Left cardiac atrium (tissue), 4 donors: ENCODE results near the gene FAM209A. TPM values are rescaled to one million over a fixed set of nuclear protein-coding genes. Genes with fewer than 3 reads are reported as not detected.
A peak's percentile ranks its signal among the peaks of the same experiment; 100 is the strongest.
"Not testable (repeated sequence)": the region's sequence is repeated elsewhere in the genome, so short reads cannot be mapped to it uniquely, and the experiment has no call there.

Experiments used
- ATAC-seq, 2 donors: fragments of 200-7000 bp; cut with Tn5 transposase; one replicate each; pipeline ENCODE4 v1.9.1; 2020; ENCODE audit warnings: mild to moderate bottlenecking in 2 of 2, moderate library complexity in 2 of 2
- DNase-seq: peaks from one replicate; pipeline ENCODE4 v3.0.0-alpha.2; 2020
- intact Hi-C, 2 donors: fragments of 100-400 bp; cut with DNase I; formaldehyde crosslinking; loops; one replicate each; pipeline versions ENCODE4 v1.14.1 to v1.15.1; 2022 to 2023
- total RNA-seq, 2 donors: library from RNA; stranded (reverse); fragmentation: NEBNext Ultra II Directional; extraction: Animal tissue kit (Norgen Biotek cat#: 25700); gene quantifications; one replicate each; pipeline ENCODE4 v1.2.1, GENCODE V29; 2021
- donor health status: DM: no; HTN: yes; CAD: no.
- donor health status: DM: no; HTN: yes; CAD: no; lungs with severe emphysema.
- donor health status: DM: yes; HTN: yes; CAD: no.
- donor health status: Dilated cardiomyopathy.

Gene FAM209A
- total RNA-seq, 2 donors from 2014 or later = not detected

- no peak for ATAC-seq
- intact Hi-C loops = no loop called here
- DNase-seq = no peak
These were observed 3.0 kb downstream of the FAM209A start for GRCh38 chr20:56527521-56527920.

DNA sequence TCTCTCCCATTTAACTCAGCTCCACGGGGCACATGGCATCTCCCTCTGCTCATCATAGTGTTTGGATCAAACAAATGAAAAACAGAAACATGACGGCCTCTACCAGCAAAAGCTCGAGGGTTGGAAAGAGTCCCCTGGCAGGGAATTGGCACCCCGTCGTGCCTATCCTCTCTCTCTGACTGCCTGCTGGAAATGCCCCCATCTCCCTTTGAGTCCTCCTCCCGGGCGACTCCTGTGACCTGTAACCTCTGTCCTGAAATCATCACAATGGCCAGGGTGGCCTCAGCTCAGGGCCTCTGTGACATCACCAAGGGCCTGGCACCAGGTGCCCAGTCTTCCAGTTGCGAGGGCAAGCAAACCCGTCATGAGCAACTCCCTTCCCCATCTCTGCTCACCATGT lies 8.4 kb downstream of the FAM209A start, which contains the start of gene FAM209B:
FAM209B (plus strand) TSS at position 301 of the 400 bp plus-strand sequence; CDS start at position 397, 96 bp downstream.
- DNase-seq, ATAC-seq, intact Hi-C loops: not testable (repeated sequence)

DNA sequence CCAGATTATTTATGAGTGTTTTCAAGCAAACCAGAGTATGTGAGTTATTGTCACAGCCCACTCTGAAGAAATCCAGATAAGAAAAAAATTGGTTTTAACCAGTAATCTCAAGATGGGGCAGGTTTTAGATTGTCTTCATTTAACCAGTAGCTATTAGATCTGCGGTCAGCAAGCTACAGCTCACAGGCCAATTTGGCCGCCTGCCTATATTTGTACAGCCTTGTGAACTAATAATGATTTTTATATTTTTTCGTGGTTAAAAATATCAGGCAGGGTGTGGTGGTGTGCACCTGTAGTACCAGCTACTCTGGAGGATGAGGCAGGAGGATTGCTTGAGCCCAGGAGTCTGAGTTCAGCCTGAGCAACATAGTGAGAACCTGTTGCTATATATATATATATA lies 13.5 kb downstream of the FAM209A start:
- no peak for ATAC-seq
- no peak for DNase-seq
- intact Hi-C loops = no loop called here

- DNase-seq (no peak), ATAC-seq (no peak)
- intact Hi-C loops = no loop called here
These were observed 15.9 kb downstream of the FAM209A start for GRCh38 chr20:56540415-56540814.

DNA sequence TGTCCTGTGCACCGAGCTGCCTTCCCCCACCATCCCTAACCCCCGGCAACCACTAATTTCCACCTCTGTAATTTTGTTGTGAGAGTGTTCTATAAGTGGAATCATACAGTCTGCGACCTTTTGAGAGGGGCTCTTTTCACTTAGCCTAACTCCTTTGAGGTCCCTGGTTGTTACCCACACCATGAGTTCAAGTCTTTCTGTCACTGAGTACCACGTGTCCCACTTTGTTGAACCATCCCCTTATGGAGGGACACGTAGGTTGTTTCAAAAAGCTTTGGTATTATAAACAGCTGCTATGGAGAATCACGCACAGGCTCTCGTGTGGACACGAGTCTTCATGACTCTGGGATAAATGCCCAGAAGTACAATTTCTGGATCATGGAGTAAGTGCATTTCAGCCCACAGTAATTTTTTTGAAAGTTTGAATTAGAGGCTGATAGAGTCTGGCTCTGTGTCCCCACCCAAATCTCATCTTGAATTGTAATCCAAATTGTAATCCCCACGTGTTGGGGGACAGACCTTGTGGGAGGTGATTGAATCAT lies 18.0 kb downstream of the FAM209A start:
- intact Hi-C loops = no loop called here
- DNase-seq (no peak), ATAC-seq (no peak)

DNA sequence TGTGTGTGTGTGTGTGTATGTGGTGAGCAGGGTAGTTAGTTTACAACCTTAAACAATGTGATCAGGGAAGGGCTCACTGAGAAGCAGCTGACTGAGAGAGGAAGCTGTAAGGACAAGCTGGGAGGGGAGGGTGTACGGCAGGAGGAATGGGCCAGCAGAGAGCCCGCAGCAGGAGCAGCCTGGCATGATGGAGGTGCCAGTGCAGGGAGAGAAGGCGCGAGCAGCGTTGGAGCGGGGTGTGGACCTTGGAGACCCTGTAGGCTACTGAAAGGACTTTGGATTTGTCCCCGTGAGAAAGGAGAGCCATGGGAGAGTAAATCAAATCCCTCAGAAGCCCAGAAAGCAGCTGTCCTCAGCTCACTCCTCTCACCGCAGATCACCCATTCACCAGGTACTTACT lies 27.0 kb downstream of the FAM209A start:
- DNase-seq (no peak), ATAC-seq (no peak)
- intact Hi-C loops = loop anchor here (2.0 to 5.0 kb wide), 2 partner anchors 25 to 426 kb away; no protein-coding TSS in a partner anchor

DNA sequence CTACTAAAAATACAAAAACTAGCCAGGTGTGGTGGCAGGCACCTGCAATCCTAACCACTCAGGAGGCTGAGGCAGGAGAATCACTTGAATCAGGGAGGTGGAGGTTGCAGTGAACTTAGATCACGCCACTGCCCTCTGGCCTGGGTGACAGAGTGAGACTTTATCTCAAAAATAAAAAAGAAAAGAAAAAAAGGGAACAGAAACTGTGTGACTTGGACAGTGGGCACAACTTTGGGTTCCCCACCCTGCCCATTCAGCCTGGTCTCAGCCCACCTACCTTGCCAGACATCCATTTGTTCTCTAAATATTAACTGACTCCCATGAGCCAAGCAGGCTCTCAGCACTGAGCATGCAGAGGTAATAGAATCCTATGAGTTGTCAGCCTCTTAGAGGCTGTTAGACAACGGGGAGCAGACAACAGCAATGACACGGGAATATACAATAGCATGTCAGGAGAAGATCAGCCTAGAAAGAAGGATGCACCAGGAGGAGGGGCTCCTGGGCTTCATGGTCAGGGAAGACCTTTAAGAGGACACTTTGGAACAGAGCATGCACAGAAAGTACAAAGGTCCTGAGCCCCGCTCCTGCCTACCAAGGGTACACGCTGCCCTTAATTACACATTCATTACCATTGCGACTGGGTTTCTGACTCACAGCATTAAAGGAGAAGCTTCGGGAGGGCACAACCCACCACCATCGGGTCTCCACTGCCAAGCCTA lies 28.5 kb downstream of the FAM209A start:
- no peak for DNase-seq
- intact Hi-C loops = loop anchor here in 1 of 2 donors (5.0 kb wide), 1 partner anchor 424 kb away; no protein-coding TSS in a partner anchor
- no peak for ATAC-seq

- no peak for DNase-seq
- intact Hi-C loops = loop anchor here in 1 of 2 donors (5.0 kb wide), 1 partner anchor 422 kb away; no protein-coding TSS in a partner anchor
- ATAC-seq = peak; percentile 91 to 97
These were observed 30.3 kb downstream of the FAM209A start for GRCh38 chr20:56554869-56555268.

DNA sequence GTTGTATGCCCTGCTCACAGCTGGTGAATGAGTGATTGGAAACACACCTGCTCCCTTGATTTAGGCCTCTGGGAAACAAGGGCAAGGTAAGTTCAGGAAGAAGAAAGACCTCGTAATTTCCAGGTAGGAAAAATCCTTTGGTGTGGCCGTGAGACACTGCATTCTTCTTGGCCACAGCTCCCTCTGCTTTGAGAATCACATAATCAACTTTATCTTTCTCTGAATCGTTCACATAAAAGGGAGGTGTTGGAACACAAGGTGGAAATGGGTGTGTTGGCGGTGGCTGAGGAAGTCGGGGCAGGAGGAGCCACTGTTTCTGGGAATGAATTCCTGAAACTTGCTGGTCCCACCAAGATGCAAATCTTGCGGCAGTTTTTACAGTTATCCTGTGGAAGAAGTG lies 34.4 kb downstream of the FAM209A start:
- no peak for DNase-seq
- intact Hi-C loops = no loop called here
- no peak for ATAC-seq

DNA sequence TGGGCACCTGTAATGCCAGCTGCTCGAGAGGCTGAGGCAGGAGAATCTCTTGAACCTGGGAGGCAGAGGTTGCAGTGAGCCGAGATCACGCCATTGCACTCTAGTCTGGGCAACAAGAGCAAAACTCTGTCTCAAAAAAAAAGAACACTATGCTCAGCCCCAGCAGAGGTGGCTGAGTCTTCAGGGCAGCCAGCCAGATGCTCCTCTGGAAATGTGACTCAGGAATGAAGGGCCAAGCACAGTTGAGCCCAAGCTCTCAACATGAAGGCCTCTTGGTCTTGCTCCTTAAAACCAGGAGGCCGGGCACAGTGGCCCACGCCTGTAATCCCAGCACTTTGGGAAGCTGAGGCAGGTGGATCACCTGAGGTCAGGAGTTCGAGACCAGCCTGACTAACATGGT lies 40.0 kb downstream of the FAM209A start:
- peak in 1 of 2 donors; percentile 47 for ATAC-seq
- DNase-seq, intact Hi-C loops: not testable (repeated sequence)

DNA sequence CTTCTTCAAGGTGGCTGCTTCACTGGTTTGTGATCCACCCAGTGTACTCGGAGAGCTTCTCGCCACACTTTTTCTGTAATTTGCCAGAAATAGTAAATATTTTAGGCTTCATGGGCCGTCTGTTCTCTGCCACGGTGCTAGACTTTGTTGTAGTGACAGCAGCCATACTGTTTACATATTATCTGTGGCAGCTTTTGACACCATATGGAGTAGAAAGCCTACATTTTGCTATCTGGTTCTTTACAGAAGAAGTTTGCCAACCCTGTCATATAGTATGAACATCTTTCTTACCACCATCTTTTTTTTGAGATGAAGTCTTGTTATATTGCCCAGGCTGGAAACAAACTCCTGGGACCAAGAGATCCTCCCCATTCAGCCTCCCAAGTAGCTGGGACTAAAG lies 41.0 kb downstream of the FAM209A start:
- DNase-seq = no peak
- intact Hi-C loops = no loop called here
- no peak for ATAC-seq

GRCh38 chr20:56566621-56567020 lies 42.1 kb downstream of the FAM209A start:
- intact Hi-C loops = no loop called here
- ATAC-seq (peak; percentile 22 to 38), DNase-seq (no peak)

DNA sequence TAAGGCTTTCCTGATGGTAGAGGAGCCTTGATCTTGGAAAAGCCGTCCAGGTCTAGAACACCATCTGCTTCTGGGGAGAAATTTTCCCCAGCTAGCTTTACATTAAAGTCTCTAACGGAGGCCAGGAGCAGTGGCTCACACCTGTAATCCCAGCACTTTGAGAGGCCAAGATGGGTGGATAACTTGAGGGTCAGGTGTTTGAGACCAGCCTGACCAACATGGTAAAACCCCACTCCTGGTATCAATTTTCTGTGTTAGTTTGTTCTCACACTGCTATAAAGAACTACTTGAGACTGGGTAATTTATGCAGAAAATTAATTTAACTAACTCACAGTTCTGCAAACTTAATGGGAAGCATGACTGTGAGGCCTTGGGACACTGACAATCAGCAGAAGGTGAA lies 46.3 kb downstream of the FAM209A start:
- ATAC-seq = no peak
- intact Hi-C loops = no loop called here
- DNase-seq = no peak

- intact Hi-C loops = no loop called here
- ATAC-seq (no peak), DNase-seq (no peak)
These were observed 47.6 kb downstream of the FAM209A start for GRCh38 chr20:56572172-56572571.

DNA sequence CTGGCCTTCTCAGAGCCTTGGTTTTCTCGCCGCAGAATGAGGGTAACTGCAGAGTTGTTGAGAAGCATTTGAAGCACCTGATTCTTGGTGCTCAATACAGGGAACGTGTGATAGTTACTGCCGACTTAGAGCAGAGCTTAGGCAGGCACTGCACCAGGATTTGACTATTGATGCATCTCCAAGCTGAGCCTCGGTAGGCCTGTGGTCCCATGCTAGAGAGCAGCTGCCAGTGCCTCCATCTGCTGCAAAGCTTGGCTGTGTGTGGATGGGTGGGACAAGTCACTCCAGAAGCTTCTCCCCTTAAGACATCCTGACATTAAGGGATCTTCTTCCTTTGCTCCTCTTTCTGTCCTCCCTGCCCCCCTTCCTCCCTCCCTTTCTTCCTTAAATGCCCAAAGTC lies 49.4 kb downstream of the FAM209A start:
- intact Hi-C loops = no loop called here
- ATAC-seq (no peak), DNase-seq (no peak)

GRCh38 chr20:56574531-56575142 lies 50.1 kb downstream of the FAM209A start:
- ATAC-seq = peak in 1 of 2 donors; percentile 72
- no peak for DNase-seq
- intact Hi-C loops = no loop called here

DNA sequence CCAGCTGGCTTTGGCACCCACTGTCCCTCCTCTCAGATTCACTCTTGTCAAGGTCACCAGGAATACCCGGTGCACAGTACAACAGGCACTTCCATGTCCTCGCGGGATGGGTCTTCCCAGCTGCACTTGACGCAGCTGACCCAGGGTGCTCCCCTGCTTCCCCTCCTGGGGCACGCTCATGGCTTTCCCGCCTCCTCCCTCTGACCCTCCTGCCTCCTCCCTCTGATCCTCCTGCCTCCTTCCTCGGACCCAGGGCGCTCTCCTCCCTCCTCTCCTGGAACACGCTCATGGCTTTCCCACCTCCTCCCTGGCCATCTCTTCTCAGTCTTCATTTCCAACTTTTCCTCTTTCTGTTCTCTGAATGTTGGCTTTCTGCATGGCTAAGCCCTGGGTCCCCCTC lies 50.6 kb downstream of the FAM209A start:
- intact Hi-C loops = no loop called here
- peak in 1 of 2 donors; percentile 39 for ATAC-seq
- DNase-seq = no peak
